ENCODE measurements around the gene SLCO4A1.
A peak's percentile ranks its signal among the peaks of the same experiment; 100 is the strongest.

The SLCO4A1 gene

GRCh38 chr20:62707276-62707920 lies 65.1 kb downstream of the SLCO4A1 start:
- no peak for DNase-seq (ENCODE audit: extremely low spot score, insufficient read length, low read depth)
- FAIRE-seq: no peak

GRCh38 chr20:62707921-62708521 lies 65.7 kb downstream of the SLCO4A1 start:
- DNase-seq (ENCODE audit: extremely low spot score, insufficient read length, low read depth): peak; percentile 20

DNA sequence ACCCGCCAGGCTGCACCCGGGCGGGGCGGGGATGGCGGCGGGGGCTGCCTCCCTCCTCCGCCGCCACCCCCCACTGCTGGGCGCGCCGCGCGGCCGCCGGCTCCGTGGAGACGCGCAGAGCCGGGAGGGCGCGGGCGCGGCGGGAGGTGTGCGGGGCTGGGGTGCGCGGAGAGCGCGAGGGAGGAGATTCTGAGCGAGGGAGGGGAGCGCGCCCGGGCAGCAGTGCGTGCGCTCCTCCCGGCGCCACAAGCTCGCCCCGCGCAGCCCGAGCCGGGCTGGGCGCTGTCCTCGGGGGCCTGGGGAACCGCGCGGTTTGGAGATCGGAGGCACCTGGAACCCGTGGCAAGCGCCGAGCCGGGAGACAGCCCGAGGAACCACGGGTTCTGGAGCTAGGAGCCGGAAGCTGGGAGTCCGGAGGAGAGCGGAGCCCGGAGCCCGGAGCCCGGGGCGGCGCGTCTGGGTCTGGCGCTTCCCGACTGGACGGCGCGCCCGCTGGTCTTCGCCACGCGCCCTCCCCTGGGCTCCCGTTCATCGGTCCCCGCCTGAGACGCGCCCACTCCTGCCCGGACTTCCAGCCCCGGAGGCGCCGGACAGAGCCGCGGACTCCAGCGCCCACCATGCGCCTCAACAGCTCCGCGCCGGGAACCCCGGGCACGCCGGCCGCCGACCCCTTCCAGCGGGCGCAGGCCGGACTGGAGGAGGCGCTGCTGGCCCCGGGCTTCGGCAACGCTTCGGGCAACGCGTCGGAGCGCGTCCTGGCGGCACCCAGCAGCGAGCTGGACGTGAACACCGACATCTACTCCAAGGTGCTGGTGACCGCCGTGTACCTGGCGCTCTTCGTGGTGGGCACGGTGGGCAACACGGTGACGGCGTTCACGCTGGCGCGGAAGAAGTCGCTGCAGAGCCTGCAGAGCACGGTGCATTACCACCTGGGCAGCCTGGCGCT lies 66.6 kb downstream of the SLCO4A1 start, which contains the start of gene NTSR1:
Gene NTSR1 (plus strand): TSS at position 246 of the 946 bp plus-strand sequence. CDS start 372 bp downstream, at position 618.
- DNase-seq (ENCODE audit: extremely low spot score, insufficient read length, low read depth): no peak
- FAIRE-seq: no peak

More at GRCh38 chr20:62707921-62708521, 65.7 kb downstream of the SLCO4A1 start:
- no peak for FAIRE-seq

DNA sequence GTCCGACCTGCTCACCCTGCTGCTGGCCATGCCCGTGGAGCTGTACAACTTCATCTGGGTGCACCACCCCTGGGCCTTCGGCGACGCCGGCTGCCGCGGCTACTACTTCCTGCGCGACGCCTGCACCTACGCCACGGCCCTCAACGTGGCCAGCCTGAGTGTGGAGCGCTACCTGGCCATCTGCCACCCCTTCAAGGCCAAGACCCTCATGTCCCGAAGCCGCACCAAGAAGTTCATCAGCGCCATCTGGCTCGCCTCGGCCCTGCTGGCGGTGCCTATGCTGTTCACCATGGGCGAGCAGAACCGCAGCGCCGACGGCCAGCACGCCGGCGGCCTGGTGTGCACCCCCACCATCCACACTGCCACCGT lies 67.2 kb downstream of the SLCO4A1 start:
- no peak for FAIRE-seq
- no peak for DNase-seq (ENCODE audit: extremely low spot score, insufficient read length, low read depth)

DNA sequence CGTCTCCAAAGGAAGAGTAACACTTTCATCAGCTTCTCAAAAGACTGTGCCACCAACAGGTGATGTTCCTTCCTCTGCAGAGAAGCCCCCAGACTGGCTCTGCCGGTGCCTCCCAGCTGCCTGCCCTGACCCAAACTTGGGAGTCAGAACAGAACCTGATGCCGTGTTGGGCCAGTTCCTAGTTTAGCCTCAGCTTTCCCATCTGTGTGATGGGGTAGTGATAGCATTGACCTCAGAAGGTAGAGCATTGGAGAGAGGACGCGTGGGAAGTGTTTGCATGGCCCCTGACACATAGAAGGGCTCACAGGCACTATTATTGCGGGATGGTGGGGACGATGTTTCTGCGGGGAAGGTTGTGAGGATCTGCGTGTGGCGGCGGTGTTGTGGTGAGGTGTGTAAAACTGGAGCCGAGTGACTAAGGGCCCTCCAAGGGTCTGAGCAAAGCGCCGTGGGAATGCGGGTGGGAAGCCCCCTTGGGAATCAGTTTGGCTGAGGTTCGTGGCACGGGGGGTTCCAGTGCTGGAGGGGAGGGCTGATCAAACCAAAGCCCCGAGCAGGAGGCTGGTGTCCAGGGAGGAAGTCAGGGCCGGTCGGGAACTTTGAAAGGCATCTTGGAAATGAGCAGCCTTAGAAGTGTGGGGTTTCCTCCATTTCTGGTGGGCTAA lies 68.0 kb downstream of the SLCO4A1 start:
- DNase-seq (ENCODE audit: extremely low spot score, insufficient read length, low read depth): no peak
- no peak for FAIRE-seq

DNA sequence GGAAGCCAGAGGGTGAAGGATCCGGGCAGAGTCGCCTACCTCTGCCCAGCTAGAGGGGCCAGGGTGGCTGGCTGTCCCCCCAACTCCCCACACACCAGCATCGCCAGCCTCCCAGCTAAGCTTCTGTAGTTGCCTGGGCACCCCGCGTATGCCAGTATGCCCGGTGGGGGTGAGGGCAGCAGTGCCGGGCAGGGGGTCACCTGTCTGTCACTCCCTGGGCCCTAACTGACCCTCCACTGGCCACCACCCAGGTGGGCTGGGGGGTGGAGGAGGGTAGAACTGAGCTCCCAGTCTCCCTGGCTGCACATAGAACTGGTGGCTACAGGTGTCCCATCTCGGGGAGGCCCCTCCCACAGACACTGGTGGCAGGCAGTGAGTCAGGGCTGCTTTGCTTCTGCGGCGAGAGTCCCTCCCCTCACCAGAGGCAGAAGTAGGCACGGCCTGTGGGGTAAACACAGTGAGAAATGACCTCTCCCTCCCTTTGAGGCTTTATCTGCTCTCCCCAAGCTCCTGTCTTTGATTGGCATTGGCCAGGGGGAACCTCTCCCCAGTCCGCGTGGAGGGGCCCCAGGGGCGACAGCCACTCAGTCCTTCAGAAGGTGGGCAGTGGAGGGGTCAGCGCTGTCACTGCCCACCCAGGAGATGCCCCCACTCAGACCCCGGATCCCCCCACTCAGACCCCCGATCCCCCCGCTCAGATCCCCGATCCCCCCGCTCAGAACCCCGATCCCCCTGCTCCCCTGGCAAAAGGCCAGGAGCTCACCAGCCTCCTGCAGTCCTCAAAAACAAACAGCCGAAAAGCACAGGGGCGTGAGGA lies 68.8 kb downstream of the SLCO4A1 start:
- FAIRE-seq (no peak), DNase-seq (ENCODE audit: extremely low spot score, insufficient read length, low read depth) (no peak)

GRCh38 chr20:62711703-62712101 lies 69.4 kb downstream of the SLCO4A1 start:
- FAIRE-seq (no peak), DNase-seq (ENCODE audit: extremely low spot score, insufficient read length, low read depth) (no peak)

GRCh38 chr20:62712606-62713005 lies 70.3 kb downstream of the SLCO4A1 start:
- DNase-seq (ENCODE audit: extremely low spot score, insufficient read length, low read depth) (no peak), FAIRE-seq (no peak)

DNA sequence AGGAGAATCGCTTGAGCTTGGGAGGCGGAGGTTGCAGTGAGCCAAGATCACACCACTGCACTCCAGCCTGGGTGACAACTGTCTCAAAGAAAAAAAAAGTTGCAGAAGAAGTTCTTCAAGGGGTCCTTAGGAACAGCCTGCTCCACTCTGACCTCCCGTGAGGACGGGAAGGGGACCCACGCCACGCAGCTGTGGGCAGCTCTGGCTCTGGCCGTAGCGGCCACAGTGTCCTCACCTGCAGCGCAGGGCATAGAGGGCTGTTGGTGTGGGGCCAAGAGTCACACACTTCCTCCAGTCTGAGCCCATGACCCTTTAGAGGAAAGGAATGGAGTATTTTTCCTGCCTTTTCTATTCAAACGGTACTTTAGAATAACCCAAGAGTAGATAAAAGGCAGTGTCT lies 71.7 kb downstream of the SLCO4A1 start:
- DNase-seq (ENCODE audit: extremely low spot score, insufficient read length, low read depth) (no peak), FAIRE-seq (no peak)

GRCh38 chr20:62714799-62715198 lies 72.5 kb downstream of the SLCO4A1 start:
- no peak for FAIRE-seq

DNA sequence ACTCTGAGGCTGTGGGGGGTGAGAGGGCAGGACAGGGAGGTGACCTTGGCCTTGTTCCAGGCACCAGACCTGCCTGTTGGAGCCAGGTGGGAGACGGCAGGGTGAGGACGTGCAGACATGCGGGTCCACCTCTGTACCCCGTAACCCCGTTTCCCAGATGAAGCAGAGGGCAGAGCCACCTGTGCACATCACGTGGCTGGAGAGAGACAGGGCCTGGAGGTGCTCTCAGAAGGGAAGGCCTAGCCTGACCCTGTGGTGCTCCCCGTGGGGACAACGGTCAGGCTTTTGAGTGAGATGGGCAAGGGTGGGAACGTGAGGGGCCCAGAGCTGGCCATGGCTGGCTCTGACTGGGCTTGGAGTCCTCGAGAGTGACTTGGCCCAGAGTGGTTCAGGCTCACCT lies 72.9 kb downstream of the SLCO4A1 start:
- DNase-seq (ENCODE audit: extremely low spot score, insufficient read length, low read depth) (no peak), FAIRE-seq (no peak)

More at GRCh38 chr20:62714799-62715198, 72.5 kb downstream of the SLCO4A1 start:
- DNase-seq (ENCODE audit: extremely low spot score, insufficient read length, low read depth): no peak

DNA sequence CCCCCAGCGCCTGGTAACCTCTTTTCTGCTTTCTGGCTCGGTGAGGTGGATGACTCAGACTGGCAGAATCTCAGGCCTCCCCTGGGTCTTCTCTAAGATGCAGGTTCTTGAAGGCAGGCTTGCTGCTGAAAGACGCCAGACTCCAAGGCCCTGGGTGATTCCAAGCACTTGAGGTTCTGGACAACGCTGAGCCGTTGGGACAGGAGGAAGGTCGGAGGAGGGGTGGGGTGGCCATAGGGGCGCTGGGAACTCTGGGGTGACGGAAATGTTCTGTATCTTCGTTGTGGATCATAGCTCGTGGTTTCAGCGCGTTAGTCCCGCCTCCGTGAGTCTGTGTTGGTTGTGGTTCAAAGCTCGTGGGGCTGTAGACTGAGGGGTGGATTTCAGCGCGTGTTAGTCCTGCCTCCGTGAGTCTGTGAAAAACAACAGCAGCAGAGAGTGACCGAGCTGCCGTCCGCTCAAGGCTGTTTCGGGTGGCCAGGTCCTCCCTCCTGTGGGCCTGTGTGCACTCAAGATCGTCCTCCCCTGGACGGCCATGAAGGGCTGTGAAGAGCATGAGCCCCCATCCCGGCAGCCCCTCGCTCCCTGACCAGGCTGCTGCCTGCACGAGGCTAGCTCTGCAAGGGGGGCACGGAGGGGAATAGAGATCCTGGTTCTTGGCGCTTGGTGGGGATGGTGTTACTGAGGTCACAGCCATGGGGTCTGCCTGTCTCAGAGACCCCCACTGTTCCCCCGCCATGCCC lies 74.1 kb downstream of the SLCO4A1 start:
- no peak for DNase-seq (ENCODE audit: extremely low spot score, insufficient read length, low read depth)
- FAIRE-seq: no peak

DNA sequence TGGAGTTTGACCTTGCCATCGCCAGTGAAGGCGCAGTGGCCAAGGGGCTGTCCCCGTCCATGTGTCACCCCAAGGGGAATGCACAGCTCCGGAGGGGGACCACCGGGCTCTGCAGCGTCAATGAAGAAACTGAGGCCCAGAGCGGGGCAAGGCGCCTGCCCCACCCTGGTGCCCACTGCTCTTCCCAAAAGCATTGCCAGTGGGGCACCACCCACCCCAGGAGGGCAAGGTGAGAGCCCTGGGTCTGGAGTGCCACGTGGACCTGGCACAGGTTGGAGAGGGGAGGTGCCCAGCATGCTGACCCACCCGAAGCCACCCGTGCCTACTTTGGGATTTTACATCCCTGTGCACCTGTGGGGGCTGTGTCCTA lies 74.6 kb downstream of the SLCO4A1 start:
- no peak for DNase-seq (ENCODE audit: extremely low spot score, insufficient read length, low read depth)
- no peak for FAIRE-seq

- FAIRE-seq (no peak), DNase-seq (ENCODE audit: extremely low spot score, insufficient read length, low read depth) (no peak)
These were observed 75.6 kb downstream of the SLCO4A1 start for GRCh38 chr20:62717933-62718332.

DNA sequence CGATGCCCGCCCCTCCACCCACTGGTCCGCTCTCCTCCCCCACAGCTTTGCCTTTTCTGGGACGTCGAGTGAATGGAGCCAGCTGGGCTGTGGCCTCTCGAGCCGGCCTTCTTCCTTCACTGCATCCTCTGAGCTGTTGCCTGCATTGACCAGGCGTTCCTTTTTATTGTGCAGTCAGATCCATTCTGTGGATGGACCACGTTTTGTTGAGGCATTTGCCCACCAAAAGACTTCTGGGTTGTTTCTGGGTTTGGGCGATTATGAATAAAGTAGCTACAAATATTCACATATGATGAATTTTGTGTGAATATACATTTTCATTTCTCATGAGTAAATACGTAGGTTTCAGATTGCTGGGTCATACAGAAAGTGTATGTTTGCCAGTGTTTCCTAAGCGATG lies 76.2 kb downstream of the SLCO4A1 start:
- FAIRE-seq (no peak), DNase-seq (ENCODE audit: extremely low spot score, insufficient read length, low read depth) (no peak)

- FAIRE-seq: no peak
- DNase-seq (ENCODE audit: extremely low spot score, insufficient read length, low read depth): no peak
These were observed 77.1 kb downstream of the SLCO4A1 start for GRCh38 chr20:62719250-62719935.
